ENCODE results near the gene S100Z.

S100Z gene

GRCh38 chr5:76953551-76954382 is 104.0 kb downstream of the S100Z start:
- DNase-seq (ENCODE audit: low read depth): no peak

GRCh38 chr5:76954383-76954763 is 104.6 kb downstream of the S100Z start:
- DNase-seq (ENCODE audit: low read depth): no peak

GRCh38 chr5:76956033-76956432 is 106.2 kb downstream of the S100Z start:
- DNase-seq (ENCODE audit: low read depth): no peak

GRCh38 chr5:76958991-76959767 is 109.4 kb downstream of the S100Z start:
- no peak for DNase-seq (ENCODE audit: low read depth)

- no peak for DNase-seq (ENCODE audit: low read depth)
Measured at GRCh38 chr5:76960004-76960625, 110.3 kb downstream of the S100Z start.

GRCh38 chr5:76964060-76964459 is 114.2 kb downstream of the S100Z start:
- no peak for DNase-seq (ENCODE audit: low read depth)

All from stimulated activated CD8-positive, alpha-beta memory T cell treated with anti-CD3 and anti-CD28 coated beads, Interleukin-7, amount 100 ng/mL, for 24 hours (primary cell).